ENCODE results near the gene LANCL1. TPM values are rescaled to one million over a fixed set of nuclear protein-coding genes. Genes with fewer than 3 reads are reported as not detected.

LANCL1 gene
- polyA plus RNA-seq, 1 of the 3 experiments (the other 2 are of a cell fraction) = 34.3 TPM

DNA sequence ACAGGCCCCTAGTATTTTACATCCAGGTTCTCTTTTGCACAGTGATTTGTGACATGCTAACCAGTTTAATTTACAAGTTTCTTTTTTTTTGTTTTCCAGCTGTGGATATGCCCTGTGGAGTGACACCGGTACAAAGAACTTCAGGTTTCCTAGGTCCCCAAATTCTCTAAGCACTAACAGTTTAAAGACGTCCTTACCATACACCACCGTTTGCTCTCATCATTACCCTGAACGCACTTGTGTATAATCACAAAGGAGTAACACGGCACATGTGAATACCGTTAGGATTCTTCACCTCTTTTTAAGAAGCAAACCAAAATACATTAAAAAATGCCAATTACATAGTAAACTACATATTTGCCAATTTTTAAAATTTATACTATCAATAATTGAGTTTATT is 853 bp downstream of the LANCL1 start:
- ChIA-PET POLR2A (no interaction called here), CTCF (interaction anchor here (1.0 to 3.2 kb wide), 3 partner anchors 22 to 31 kb away, joined by 3 to 7 read pairs (median 3); no protein-coding TSS in a partner anchor)
- Histone ChIP-seq H3K4me1 (ENCODE audit: control insufficient read depth in 1 of 2, insufficient read depth in 2 of 2, low read depth in 1 of 2, low read length in 1 of 2) (peaks cover 0 to 2% of the 10 kb centered on the region in 2 experiments; a peak in 1 of 4 replicates), H3K9ac (peak overlapping the region; percentile 73), H3K4me3 (ENCODE audit: low read depth in 2 of 2, low read length in 1 of 2) (peak overlapping the region; percentile 71 to 84), H3K79me2 (ENCODE audit: insufficient read depth) (peaks cover 13% of the 10 kb centered on the region), H3K9me3 (no peaks in the 10 kb centered on the region), H3K4me2 (peak overlapping the region; percentile 71), H3K27ac (ENCODE audit: low read depth in 2 of 2, low read length in 1 of 2) (peak overlapping the region; percentile 67 to 84; a peak in 3 of 4 replicates), H2AFZ (ENCODE audit: low read depth) (peak overlapping the region; percentile 96; the same call in 1 of the 2 replicates), H3K36me3 (replicated peaks in 1 of 2; ENCODE audit: control insufficient read depth in 1 of 2, insufficient read depth in 2 of 2, low read length in 1 of 2) (peaks cover 20 to 25% of the 10 kb centered on the region in 2 experiments), H4K20me1 (ENCODE audit: insufficient read depth) (no peaks in the 10 kb centered on the region), H3K27me3 (ENCODE audit: insufficient read depth) (no peaks in the 10 kb centered on the region), H3K9me2 (no peaks in the 10 kb centered on the region), H3F3A (replicated peaks; ENCODE audit: insufficient read depth) (no peaks in the 10 kb centered on the region)
- peak; percentile 22 for DNase-seq
- 12% methylated on average over 6 of the region's 6 CpGs for WGBS (ENCODE audit: low lambda C conversion rate)
- TF ChIP-seq, protein P1, sequence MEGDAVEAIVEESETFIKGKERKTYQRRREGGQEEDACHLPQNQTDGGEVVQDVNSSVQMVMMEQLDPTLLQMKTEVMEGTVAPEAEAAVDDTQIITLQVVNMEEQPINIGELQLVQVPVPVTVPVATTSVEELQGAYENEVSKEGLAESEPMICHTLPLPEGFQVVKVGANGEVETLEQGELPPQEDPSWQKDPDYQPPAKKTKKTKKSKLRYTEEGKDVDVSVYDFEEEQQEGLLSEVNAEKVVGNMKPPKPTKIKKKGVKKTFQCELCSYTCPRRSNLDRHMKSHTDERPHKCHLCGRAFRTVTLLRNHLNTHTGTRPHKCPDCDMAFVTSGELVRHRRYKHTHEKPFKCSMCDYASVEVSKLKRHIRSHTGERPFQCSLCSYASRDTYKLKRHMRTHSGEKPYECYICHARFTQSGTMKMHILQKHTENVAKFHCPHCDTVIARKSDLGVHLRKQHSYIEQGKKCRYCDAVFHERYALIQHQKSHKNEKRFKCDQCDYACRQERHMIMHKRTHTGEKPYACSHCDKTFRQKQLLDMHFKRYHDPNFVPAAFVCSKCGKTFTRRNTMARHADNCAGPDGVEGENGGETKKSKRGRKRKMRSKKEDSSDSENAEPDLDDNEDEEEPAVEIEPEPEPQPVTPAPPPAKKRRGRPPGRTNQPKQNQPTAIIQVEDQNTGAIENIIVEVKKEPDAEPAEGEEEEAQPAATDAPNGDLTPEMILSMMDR (IDR thresholded peaks at IDR 0.05) = no peak

DNA sequence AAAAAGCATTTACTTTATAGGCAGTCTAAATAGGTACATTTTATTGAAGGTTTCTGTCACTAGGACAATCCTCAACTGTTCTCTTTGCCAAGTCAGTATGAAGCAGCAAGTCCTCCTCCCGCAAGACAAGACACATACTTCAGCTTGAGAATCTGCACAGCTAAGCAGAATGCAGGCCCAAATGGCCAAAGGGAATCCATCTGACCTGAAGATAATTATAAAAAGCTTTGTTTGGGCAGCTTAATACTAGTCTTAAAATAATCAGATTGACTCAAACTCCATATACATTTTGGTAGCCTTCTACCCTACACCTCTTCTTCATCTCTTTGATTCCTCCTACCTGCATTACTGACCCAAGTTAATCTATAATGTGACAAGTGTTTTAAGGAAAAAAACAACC is 1.8 kb downstream of the LANCL1 start:
- no peaks in the 10 kb centered on the region for H3K9me2 ChIP-seq
- no peak overlapping the region for H2AFZ ChIP-seq (ENCODE audit: low read depth)
- H3K36me3 ChIP-seq (replicated peaks in 1 of 2; ENCODE audit: control insufficient read depth in 1 of 2, insufficient read depth in 2 of 2, low read length in 1 of 2) = peaks cover 28 to 35% of the 10 kb centered on the region in 2 experiments
- H4K20me1 ChIP-seq (ENCODE audit: insufficient read depth) = no peaks in the 10 kb centered on the region
- H3K9ac ChIP-seq = no peak overlapping the region
- no peak for DNase-seq
- H3K27ac ChIP-seq (ENCODE audit: low read depth in 2 of 2, low read length in 1 of 2) = no peak overlapping the region
- POLR2A ChIA-PET = no interaction called here
- CTCF ChIA-PET = interaction anchor here (0.7 to 1.3 kb wide), 2 partner anchors 21 to 1128 kb away, joined by 3 read pairs; no protein-coding TSS in a partner anchor
- H3K9me3 ChIP-seq = no peaks in the 10 kb centered on the region
- H3K4me3 ChIP-seq (ENCODE audit: low read depth in 2 of 2, low read length in 1 of 2) = no peak overlapping the region
- H3K79me2 ChIP-seq (ENCODE audit: insufficient read depth) = peaks cover 13% of the 10 kb centered on the region
- H3K4me1 ChIP-seq (ENCODE audit: control insufficient read depth in 1 of 2, insufficient read depth in 2 of 2, low read depth in 1 of 2, low read length in 1 of 2) = peaks cover 0 to 2% of the 10 kb centered on the region in 2 experiments; a peak in 1 of 4 replicates
- TF ChIP-seq, protein P2, sequence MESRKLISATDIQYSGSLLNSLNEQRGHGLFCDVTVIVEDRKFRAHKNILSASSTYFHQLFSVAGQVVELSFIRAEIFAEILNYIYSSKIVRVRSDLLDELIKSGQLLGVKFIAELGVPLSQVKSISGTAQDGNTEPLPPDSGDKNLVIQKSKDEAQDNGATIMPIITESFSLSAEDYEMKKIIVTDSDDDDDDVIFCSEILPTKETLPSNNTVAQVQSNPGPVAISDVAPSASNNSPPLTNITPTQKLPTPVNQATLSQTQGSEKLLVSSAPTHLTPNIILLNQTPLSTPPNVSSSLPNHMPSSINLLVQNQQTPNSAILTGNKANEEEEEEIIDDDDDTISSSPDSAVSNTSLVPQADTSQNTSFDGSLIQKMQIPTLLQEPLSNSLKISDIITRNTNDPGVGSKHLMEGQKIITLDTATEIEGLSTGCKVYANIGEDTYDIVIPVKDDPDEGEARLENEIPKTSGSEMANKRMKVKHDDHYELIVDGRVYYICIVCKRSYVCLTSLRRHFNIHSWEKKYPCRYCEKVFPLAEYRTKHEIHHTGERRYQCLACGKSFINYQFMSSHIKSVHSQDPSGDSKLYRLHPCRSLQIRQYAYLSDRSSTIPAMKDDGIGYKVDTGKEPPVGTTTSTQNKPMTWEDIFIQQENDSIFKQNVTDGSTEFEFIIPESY (IDR thresholded peaks at IDR 0.05; ENCODE audit: borderline replicate concordance, low read depth) = no peak
- 0 out of 2 replicates have a peak overlapping the region, but pooled peaks have one; percentile 71 for H3K4me2 ChIP-seq
- no peaks in the 10 kb centered on the region for H3K27me3 ChIP-seq (ENCODE audit: insufficient read depth)
- WGBS (ENCODE audit: low lambda C conversion rate) = 92% methylated on average over 1 of the region's 1 CpG
- no peaks in the 10 kb centered on the region for H3F3A ChIP-seq (replicated peaks; ENCODE audit: insufficient read depth)

DNA sequence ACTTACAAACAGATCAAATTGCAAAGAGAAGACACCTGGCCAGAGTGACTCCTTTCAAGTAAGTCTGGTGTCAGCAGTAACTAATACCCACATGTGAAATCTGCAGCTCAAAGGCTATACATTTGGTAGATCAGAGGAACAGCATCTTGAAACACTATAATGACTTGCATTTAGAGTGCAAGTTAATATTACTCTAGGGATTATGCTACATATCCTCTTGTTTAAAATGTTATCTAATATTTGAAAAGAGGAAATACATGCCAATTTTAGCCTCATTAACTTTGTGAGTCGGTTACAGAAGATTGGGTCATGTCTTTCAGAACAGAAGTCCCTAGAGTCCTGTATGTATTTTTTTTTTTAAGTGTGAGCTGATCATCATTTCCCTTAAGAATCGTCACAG is 15.2 kb downstream of the LANCL1 start:
- H3F3A ChIP-seq (replicated peaks; ENCODE audit: insufficient read depth) = no peaks in the 10 kb centered on the region
- H4K20me1 ChIP-seq (ENCODE audit: insufficient read depth) = no peaks in the 10 kb centered on the region
- DNase-seq = no peak
- H3K4me3 ChIP-seq (ENCODE audit: low read depth in 2 of 2, low read length in 1 of 2) = no peak overlapping the region
- H3K27me3 ChIP-seq (ENCODE audit: insufficient read depth) = no peaks in the 10 kb centered on the region
- peaks cover 53 to 84% of the 10 kb centered on the region in 2 experiments for H3K36me3 ChIP-seq (replicated peaks in 1 of 2; ENCODE audit: control insufficient read depth in 1 of 2, insufficient read depth in 2 of 2, low read length in 1 of 2)
- H2AFZ ChIP-seq (ENCODE audit: low read depth) = no peak overlapping the region
- WGBS (ENCODE audit: low lambda C conversion rate) = 92% methylated on average over 2 of the region's 2 CpGs
- no peaks in the 10 kb centered on the region for H3K9me2 ChIP-seq
- no peak overlapping the region for H3K9ac ChIP-seq
- no peak overlapping the region for H3K4me2 ChIP-seq
- ChIA-PET POLR2A (no interaction called here), CTCF (interaction anchor here (1.3 kb wide), 1 partner anchor 16 kb away, joined by 3 read pairs; no protein-coding TSS in a partner anchor)
- H3K27ac ChIP-seq (ENCODE audit: low read depth in 2 of 2, low read length in 1 of 2) = no peak overlapping the region
- peaks cover 0 to 11% of the 10 kb centered on the region in 2 experiments; a peak in 3 of 4 replicates for H3K4me1 ChIP-seq (ENCODE audit: control insufficient read depth in 1 of 2, insufficient read depth in 2 of 2, low read depth in 1 of 2, low read length in 1 of 2)
- H3K79me2 ChIP-seq (ENCODE audit: insufficient read depth) = no peaks in the 10 kb centered on the region
- H3K9me3 ChIP-seq = no peaks in the 10 kb centered on the region
- TF ChIP-seq, protein P3, sequence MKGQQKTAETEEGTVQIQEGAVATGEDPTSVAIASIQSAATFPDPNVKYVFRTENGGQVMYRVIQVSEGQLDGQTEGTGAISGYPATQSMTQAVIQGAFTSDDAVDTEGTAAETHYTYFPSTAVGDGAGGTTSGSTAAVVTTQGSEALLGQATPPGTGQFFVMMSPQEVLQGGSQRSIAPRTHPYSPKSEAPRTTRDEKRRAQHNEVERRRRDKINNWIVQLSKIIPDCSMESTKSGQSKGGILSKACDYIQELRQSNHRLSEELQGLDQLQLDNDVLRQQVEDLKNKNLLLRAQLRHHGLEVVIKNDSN (IDR thresholded peaks at IDR 0.05; ENCODE audit: borderline replicate concordance, low read depth) = no peak
- TF ChIP-seq, protein P4, sequence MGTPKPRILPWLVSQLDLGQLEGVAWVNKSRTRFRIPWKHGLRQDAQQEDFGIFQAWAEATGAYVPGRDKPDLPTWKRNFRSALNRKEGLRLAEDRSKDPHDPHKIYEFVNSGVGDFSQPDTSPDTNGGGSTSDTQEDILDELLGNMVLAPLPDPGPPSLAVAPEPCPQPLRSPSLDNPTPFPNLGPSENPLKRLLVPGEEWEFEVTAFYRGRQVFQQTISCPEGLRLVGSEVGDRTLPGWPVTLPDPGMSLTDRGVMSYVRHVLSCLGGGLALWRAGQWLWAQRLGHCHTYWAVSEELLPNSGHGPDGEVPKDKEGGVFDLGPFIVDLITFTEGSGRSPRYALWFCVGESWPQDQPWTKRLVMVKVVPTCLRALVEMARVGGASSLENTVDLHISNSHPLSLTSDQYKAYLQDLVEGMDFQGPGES (IDR thresholded peaks at IDR 0.05; ENCODE audit: low read depth, low read length) = no peak
- TF ChIP-seq GATA2 (CRISPR knock-in tag; IDR thresholded peaks at IDR 0.05) (no peak), POLR2AphosphoS5 (IDR thresholded peaks at IDR 0.05; ENCODE audit: low read depth, low read length) (no peak), FOXJ3 (CRISPR knock-in tag; IDR thresholded peaks at IDR 0.05) (no peak), YY1 (IDR thresholded peaks at IDR 0.05; ENCODE audit: low read depth) (no peak), JUND (IDR thresholded peaks at IDR 0.05) (no peak), TEAD4 (IDR thresholded peaks at IDR 0.05; ENCODE audit: borderline replicate concordance, insufficient read depth) (no peak), RCOR1 (IDR thresholded peaks at IDR 0.05; ENCODE audit: low read length) (no peak), EP300 (IDR thresholded peaks at IDR 0.05; ENCODE audit: borderline replicate concordance in 1 of 2, low read depth in 1 of 2, low read length in 1 of 2) (no peak)
- TF ChIP-seq, protein P1 (IDR thresholded peaks at IDR 0.05) = no peak

All from SK-N-SH (cell line).